Measurements from ENCODE around the gene RGSL1. TPM values are rescaled to one million over a fixed set of nuclear protein-coding genes. Genes with fewer than 3 reads are reported as not detected.
A peak's percentile ranks its signal among the peaks of the same experiment; 100 is the strongest.

Gene RGSL1
- polyA plus RNA-seq, 3 donors = not detected

DNA sequence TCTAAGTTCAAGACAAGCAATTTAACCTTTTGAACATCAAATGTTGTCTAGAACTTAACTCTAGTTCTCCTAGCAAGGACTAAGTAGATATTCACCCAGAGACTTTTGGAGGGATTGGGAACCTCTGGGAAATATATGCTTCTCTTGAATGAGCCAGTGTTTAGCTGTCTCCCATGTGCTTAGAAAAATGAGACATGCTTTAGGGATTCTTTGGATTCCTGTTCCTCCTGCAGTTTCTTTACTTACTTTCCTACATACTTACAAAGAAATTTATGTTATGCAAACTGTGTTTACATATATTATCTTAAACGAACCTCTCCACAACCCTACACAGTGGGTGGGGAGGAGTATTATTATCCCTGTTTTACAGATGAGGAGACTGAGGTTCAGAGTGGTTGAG, 99.9 kb downstream of the RGSL1 start:
- no peak overlapping the region for H2AFZ ChIP-seq (ENCODE audit: insufficient read depth, low read depth, low read length, poor library complexity, severe bottlenecking)
- H3K4me3 ChIP-seq (replicated peaks in 1 of 3; ENCODE audit: low read depth in 2 of 3, low read length in 3 of 3) = no peak overlapping the region
- intact Hi-C loops (cut with micrococcal nuclease) = no loop called here
- H3K9me3 Mint-ChIP-seq = peaks cover 8 to 19% (median 16%) of the 10 kb centered on the region in 7 donors
- peaks cover 7 to 11% of the 10 kb centered on the region in 2 donors for H3K9me3 ChIP-seq (replicated peaks in 1 of 2; ENCODE audit: control insufficient read depth in 1 of 2, insufficient read depth in 1 of 2, low read length in 2 of 2)
- no peak overlapping the region for H3K4me3 Mint-ChIP-seq
- H3K9ac ChIP-seq (ENCODE audit: insufficient read depth, low read length, poor library complexity, severe bottlenecking) = no peak overlapping the region
- peaks cover 4 to 7% (median 5%) of the 10 kb centered on the region in 3 donors for H3K27me3 Mint-ChIP-seq (ENCODE audit: low read depth in 3 of 3)
- no peak for DNase-seq
- H3K27me3 ChIP-seq (ENCODE audit: control insufficient read depth in 2 of 2, insufficient read depth in 2 of 2, low read length in 2 of 2) = no peaks in the 10 kb centered on the region
- H3K36me3 ChIP-seq (replicated peaks in 1 of 2; ENCODE audit: control insufficient read depth in 1 of 2, insufficient read depth in 2 of 2, low read length in 2 of 2) = no peaks in the 10 kb centered on the region
- H3K4me2 ChIP-seq (replicated peaks; ENCODE audit: extremely low read depth, low read length, poor library complexity, severe bottlenecking) = no peak overlapping the region
- H3K27ac ChIP-seq (ENCODE audit: low read depth in 1 of 2, low read length in 2 of 2) = no peak overlapping the region
- no peaks in the 10 kb centered on the region for H4K20me1 ChIP-seq (ENCODE audit: insufficient read depth, low read length)
- H3K27ac Mint-ChIP-seq = peak overlapping the region in 1 of 7 donors; percentile 12
- H3K36me3 Mint-ChIP-seq = no peaks in the 10 kb centered on the region
- no peaks in the 10 kb centered on the region for H3K4me1 ChIP-seq (ENCODE audit: control insufficient read depth in 1 of 2, insufficient read depth in 2 of 2, low read length in 2 of 2)
- no peaks in the 10 kb centered on the region for H3K4me1 Mint-ChIP-seq
- no CpG with 5 or more reads among the region's 1 CpG for WGBS (ENCODE audit: insufficient coverage)
- no peaks in the 10 kb centered on the region for H3K79me2 ChIP-seq (ENCODE audit: insufficient read depth, low read length)
- TF ChIP-seq, protein P1, sequence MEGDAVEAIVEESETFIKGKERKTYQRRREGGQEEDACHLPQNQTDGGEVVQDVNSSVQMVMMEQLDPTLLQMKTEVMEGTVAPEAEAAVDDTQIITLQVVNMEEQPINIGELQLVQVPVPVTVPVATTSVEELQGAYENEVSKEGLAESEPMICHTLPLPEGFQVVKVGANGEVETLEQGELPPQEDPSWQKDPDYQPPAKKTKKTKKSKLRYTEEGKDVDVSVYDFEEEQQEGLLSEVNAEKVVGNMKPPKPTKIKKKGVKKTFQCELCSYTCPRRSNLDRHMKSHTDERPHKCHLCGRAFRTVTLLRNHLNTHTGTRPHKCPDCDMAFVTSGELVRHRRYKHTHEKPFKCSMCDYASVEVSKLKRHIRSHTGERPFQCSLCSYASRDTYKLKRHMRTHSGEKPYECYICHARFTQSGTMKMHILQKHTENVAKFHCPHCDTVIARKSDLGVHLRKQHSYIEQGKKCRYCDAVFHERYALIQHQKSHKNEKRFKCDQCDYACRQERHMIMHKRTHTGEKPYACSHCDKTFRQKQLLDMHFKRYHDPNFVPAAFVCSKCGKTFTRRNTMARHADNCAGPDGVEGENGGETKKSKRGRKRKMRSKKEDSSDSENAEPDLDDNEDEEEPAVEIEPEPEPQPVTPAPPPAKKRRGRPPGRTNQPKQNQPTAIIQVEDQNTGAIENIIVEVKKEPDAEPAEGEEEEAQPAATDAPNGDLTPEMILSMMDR (IDR thresholded peaks at IDR 0.05) = no peak

DNA sequence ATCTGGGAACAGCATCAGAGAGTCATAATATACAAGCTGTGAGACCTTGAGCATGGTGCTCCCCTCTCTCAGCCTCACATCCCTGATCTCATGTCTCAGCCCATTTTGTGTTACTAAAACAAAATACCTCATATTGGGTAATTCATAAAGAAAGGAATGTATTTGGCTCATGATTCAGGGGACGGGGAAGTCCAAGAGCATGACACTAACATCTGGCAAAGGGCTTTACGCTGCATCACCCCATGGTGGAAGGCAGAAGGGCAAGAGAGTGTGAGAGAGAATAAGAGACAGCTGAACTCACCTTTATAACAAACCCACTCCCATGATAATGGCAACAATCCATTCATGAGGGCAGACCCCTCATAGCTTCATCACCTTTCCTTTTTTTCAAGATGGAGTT, 102.6 kb downstream of the RGSL1 start:
- no peaks in the 10 kb centered on the region for H3K36me3 ChIP-seq (replicated peaks in 1 of 2; ENCODE audit: control insufficient read depth in 1 of 2, insufficient read depth in 2 of 2, low read length in 2 of 2)
- intact Hi-C loops (cut with micrococcal nuclease) = no loop called here
- DNase-seq = no peak
- no peak overlapping the region for H3K4me3 ChIP-seq (replicated peaks in 1 of 3; ENCODE audit: low read depth in 2 of 3, low read length in 3 of 3)
- peaks cover 7 to 11% of the 10 kb centered on the region in 2 donors for H3K9me3 ChIP-seq (replicated peaks in 1 of 2; ENCODE audit: control insufficient read depth in 1 of 2, insufficient read depth in 1 of 2, low read length in 2 of 2)
- no peaks in the 10 kb centered on the region for H4K20me1 ChIP-seq (ENCODE audit: insufficient read depth, low read length)
- peaks cover 0 to 1% (median 1%) of the 10 kb centered on the region in 3 donors for H3K27me3 Mint-ChIP-seq (ENCODE audit: low read depth in 3 of 3)
- no peak overlapping the region for H3K9ac ChIP-seq (ENCODE audit: insufficient read depth, low read length, poor library complexity, severe bottlenecking)
- no peak overlapping the region for H2AFZ ChIP-seq (ENCODE audit: insufficient read depth, low read depth, low read length, poor library complexity, severe bottlenecking)
- H3K4me1 ChIP-seq (ENCODE audit: control insufficient read depth in 1 of 2, insufficient read depth in 2 of 2, low read length in 2 of 2) = no peaks in the 10 kb centered on the region
- no peaks in the 10 kb centered on the region for H3K27me3 ChIP-seq (ENCODE audit: control insufficient read depth in 2 of 2, insufficient read depth in 2 of 2, low read length in 2 of 2)
- no peak overlapping the region for H3K4me2 ChIP-seq (replicated peaks; ENCODE audit: extremely low read depth, low read length, poor library complexity, severe bottlenecking)
- WGBS (ENCODE audit: insufficient coverage) = no CpG with 5 or more reads among the region's 2 CpGs
- TF ChIP-seq, protein P1 (IDR thresholded peaks at IDR 0.05) = no peak
- H3K4me3 Mint-ChIP-seq = no peak overlapping the region
- peaks cover 8 to 19% (median 14%) of the 10 kb centered on the region in 7 donors for H3K9me3 Mint-ChIP-seq
- H3K27ac ChIP-seq (ENCODE audit: low read depth in 1 of 2, low read length in 2 of 2) = no peak overlapping the region
- no peak overlapping the region for H3K27ac Mint-ChIP-seq
- H3K36me3 Mint-ChIP-seq = no peaks in the 10 kb centered on the region
- H3K79me2 ChIP-seq (ENCODE audit: insufficient read depth, low read length) = no peaks in the 10 kb centered on the region
- no peaks in the 10 kb centered on the region for H3K4me1 Mint-ChIP-seq

All from CD14-positive monocyte (primary cell).